ENCODE results near the gene OR2T6.
A peak's percentile ranks its signal among the peaks of the same experiment; 100 is the strongest.
"Not testable (repeated sequence)": the region's sequence is repeated elsewhere in the genome, so short reads cannot be mapped to it uniquely, and the experiment has no call there.

OR2T6 gene

GRCh38 chr1:248375446-248375845 is at the start of gene OR2T6:
Gene OR2T6 (plus strand): TSS chr1:248375746. CDS start chr1:248387609, 11,863 bp downstream.
- no peak for DNase-seq

GRCh38 chr1:248343451-248343850 is 32.1 kb upstream of the OR2T6 start:
- no peak for DNase-seq

GRCh38 chr1:248348475-248348874 is 27.1 kb upstream of the OR2T6 start, which contains the start of gene OR14C36:
Gene OR14C36 (plus strand): TSS chr1:248348775. CDS start chr1:248348775, 0 bp downstream.
- DNase-seq, result no peak

- no peak for DNase-seq
Measured at GRCh38 chr1:248359415-248359814, 16.1 kb upstream of the OR2T6 start.

GRCh38 chr1:248361121-248361715 is 14.3 kb upstream of the OR2T6 start, which contains the start of gene OR2T4:
Gene OR2T4 (plus strand): TSS chr1:248361665. CDS start chr1:248361665, 0 bp downstream.
- no peak for DNase-seq

GRCh38 chr1:248366609-248367008 is 8.9 kb upstream of the OR2T6 start:
- no peak for DNase-seq

GRCh38 chr1:248372394-248372793 is 3.2 kb upstream of the OR2T6 start:
- no peak for DNase-seq

GRCh38 chr1:248373761-248374160 is 1.8 kb upstream of the OR2T6 start:
- DNase-seq, result no peak

GRCh38 chr1:248376916-248377315 is 1.4 kb downstream of the OR2T6 start:
- DNase-seq, result no peak

- DNase-seq, result no peak
Measured at GRCh38 chr1:248380854-248381253, 5.3 kb downstream of the OR2T6 start.

- DNase-seq, result no peak
Measured at GRCh38 chr1:248388426-248388825, 12.9 kb downstream of the OR2T6 start.

GRCh38 chr1:248393050-248393449 is 17.5 kb downstream of the OR2T6 start:
- no peak for DNase-seq

GRCh38 chr1:248402748-248403147 is 27.2 kb downstream of the OR2T6 start, which contains the start of gene OR2T1:
Gene OR2T1 (plus strand): TSS chr1:248403048. CDS start chr1:248406148, 3,100 bp downstream.
- no peak for DNase-seq

- DNase-seq, result peak; percentile 18
Measured at GRCh38 chr1:248404024-248404423, 28.5 kb downstream of the OR2T6 start.

GRCh38 chr1:248406721-248407692 is 31.5 kb downstream of the OR2T6 start:
- DNase-seq, result no peak

- DNase-seq, result no peak
Measured at GRCh38 chr1:248416226-248416625, 40.7 kb downstream of the OR2T6 start.

GRCh38 chr1:248417854-248418253 is 42.3 kb downstream of the OR2T6 start:
- no peak for DNase-seq

- DNase-seq, result no peak
Measured at GRCh38 chr1:248421384-248421783, 45.8 kb downstream of the OR2T6 start.

- not testable (repeated sequence) for DNase-seq
Measured at GRCh38 chr1:248427526-248428191, 52.1 kb downstream of the OR2T6 start.

GRCh38 chr1:248428192-248428533 is 52.6 kb downstream of the OR2T6 start:
- DNase-seq, result not testable (repeated sequence)

- DNase-seq, result not testable (repeated sequence)
Measured at GRCh38 chr1:248431683-248432082, 56.1 kb downstream of the OR2T6 start.

GRCh38 chr1:248432201-248432600 is 56.7 kb downstream of the OR2T6 start:
- DNase-seq, result not testable (repeated sequence)

- not testable (repeated sequence) for DNase-seq
Measured at GRCh38 chr1:248433811-248434415, 58.4 kb downstream of the OR2T6 start.

All from hematopoietic multipotent progenitor cell treated with erythropoietin and hydrocortisone succinate and interleukin-3 and kit ligand, for 8 days (in vitro differentiated cells).